Activated CD4-positive, alpha-beta T cell treated with anti-CD3 and anti-CD28 coated beads for 1 hour (primary cell): Measurements from ENCODE around the gene CMTM5.
"Not testable (repeated sequence)": the region's sequence is repeated elsewhere in the genome, so short reads cannot be mapped to it uniquely, and the experiment has no call there.

Source experiments
- DNase-seq: peaks from one replicate; pipeline ENCODE4 v3.0.0-alpha.2; 2020

CMTM5 gene

GRCh38 chr14:23379366-23380196 is 2.7 kb downstream of the CMTM5 start:
- DNase-seq, result peak; percentile 64

- DNase-seq, result no peak
Measured at GRCh38 chr14:23380197-23380914, 3.5 kb downstream of the CMTM5 start.

GRCh38 chr14:23380976-23381375 is 4.1 kb downstream of the CMTM5 start:
- no peak for DNase-seq

GRCh38 chr14:23381871-23382270 is 5.0 kb downstream of the CMTM5 start:
- no peak for DNase-seq

GRCh38 chr14:23382276-23382675 is 5.4 kb downstream of the CMTM5 start:
- no peak for DNase-seq

- DNase-seq, result no peak
Measured at GRCh38 chr14:23382731-23383440, 6.0 kb downstream of the CMTM5 start.

- DNase-seq, result no peak
Measured at GRCh38 chr14:23384364-23385080, 7.7 kb downstream of the CMTM5 start.

GRCh38 chr14:23385244-23385641 is 8.4 kb downstream of the CMTM5 start:
- no peak for DNase-seq

GRCh38 chr14:23385642-23386265 is 8.9 kb downstream of the CMTM5 start:
- DNase-seq, result no peak

GRCh38 chr14:23386266-23386657 is 9.4 kb downstream of the CMTM5 start:
- not testable (repeated sequence) for DNase-seq

GRCh38 chr14:23386999-23387398 is 10.2 kb downstream of the CMTM5 start:
- DNase-seq, result no peak

GRCh38 chr14:23387916-23388882 is 11.4 kb downstream of the CMTM5 start:
- DNase-seq, result no peak

- no peak for DNase-seq
Measured at GRCh38 chr14:23388996-23389395, 12.2 kb downstream of the CMTM5 start.

GRCh38 chr14:23389396-23389795 is 12.6 kb downstream of the CMTM5 start:
- DNase-seq, result no peak

GRCh38 chr14:23389871-23390270 is 13.0 kb downstream of the CMTM5 start:
- DNase-seq, result not testable (repeated sequence)

- no peak for DNase-seq
Measured at GRCh38 chr14:23392613-23393012, 15.8 kb downstream of the CMTM5 start.

GRCh38 chr14:23396126-23396525 is 19.3 kb downstream of the CMTM5 start:
- no peak for DNase-seq

GRCh38 chr14:23396781-23397407 is 20.0 kb downstream of the CMTM5 start:
- DNase-seq, result no peak

- DNase-seq, result no peak
Measured at GRCh38 chr14:23398348-23398747, 21.5 kb downstream of the CMTM5 start.

- no peak for DNase-seq
Measured at GRCh38 chr14:23399136-23399535, 22.3 kb downstream of the CMTM5 start.

- DNase-seq, result no peak
Measured at GRCh38 chr14:23399591-23399990, 22.7 kb downstream of the CMTM5 start.
